ENCODE data around the gene ARPC5L.

The ARPC5L gene

DNA sequence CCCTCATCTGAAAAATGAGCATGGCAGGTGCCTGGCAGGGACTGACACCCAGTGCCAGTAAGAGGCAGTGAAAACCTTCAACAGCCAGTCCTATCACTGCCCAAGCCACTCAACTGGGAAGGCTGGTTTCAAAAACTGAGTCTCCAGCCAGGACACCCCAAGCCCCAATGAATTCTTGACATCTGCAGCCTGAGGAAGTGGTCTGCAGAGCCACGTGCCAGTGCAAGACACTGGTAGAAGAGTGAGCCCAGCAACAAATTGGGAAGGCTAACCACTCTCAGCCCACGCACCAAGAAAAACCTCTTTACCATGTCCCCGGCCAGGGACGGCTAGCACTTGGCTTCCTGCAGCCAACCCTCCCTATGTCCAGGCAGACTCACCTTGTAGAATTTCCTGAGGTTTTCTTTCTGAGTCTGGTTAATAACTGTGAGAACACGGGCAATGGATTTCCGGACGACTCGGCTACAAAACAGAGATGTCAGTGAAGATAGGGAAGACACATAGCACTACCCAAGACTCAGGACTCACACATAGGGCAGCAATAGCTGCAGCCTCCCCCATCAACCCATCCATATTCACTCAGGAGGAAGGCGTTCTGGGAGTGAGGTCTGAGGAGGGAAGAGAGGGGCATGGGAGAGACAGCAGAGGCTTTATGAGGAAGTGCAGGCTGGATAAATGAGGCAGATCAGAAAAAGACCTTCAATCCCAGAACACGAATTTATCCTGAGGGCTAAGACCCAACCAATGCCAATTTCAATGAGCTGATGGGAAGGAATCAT, 1.9 kb upstream of the ARPC5L start:
- FAIRE-seq: no peak
- no peak for DNase-seq (ENCODE audit: extremely low spot score, insufficient read length, low read depth)

GRCh38 chr9:124860582-124861341, 1.2 kb upstream of the ARPC5L start:
- DNase-seq (ENCODE audit: extremely low spot score, insufficient read length, low read depth) (no peak), FAIRE-seq (no peak)

DNA sequence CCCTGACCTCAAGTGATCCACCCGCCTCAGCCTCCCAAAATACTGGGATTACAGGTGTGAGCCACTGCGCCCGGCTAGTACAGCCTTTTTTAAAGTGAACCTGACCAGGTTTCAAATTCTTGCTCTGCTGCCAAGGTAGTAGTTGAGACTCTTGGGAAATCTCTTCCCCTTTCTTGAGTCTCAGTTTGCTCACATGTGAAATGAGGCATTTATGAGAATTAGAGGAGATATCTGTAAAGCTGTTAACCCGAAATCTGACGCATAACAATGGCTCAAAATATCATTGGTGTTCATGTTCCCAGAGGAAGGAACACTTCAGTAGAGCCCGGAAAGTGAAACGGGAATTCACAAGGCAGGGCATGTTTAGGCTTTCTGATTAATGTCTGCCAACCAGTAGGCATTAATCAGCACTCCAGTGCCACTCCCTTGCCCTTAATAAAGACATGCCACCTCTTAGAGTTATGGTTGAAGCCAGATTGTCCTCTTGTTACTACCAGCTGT, 1.5 kb downstream of the ARPC5L start:
- DNase-seq (ENCODE audit: extremely low spot score, insufficient read length, low read depth): no peak

DNA sequence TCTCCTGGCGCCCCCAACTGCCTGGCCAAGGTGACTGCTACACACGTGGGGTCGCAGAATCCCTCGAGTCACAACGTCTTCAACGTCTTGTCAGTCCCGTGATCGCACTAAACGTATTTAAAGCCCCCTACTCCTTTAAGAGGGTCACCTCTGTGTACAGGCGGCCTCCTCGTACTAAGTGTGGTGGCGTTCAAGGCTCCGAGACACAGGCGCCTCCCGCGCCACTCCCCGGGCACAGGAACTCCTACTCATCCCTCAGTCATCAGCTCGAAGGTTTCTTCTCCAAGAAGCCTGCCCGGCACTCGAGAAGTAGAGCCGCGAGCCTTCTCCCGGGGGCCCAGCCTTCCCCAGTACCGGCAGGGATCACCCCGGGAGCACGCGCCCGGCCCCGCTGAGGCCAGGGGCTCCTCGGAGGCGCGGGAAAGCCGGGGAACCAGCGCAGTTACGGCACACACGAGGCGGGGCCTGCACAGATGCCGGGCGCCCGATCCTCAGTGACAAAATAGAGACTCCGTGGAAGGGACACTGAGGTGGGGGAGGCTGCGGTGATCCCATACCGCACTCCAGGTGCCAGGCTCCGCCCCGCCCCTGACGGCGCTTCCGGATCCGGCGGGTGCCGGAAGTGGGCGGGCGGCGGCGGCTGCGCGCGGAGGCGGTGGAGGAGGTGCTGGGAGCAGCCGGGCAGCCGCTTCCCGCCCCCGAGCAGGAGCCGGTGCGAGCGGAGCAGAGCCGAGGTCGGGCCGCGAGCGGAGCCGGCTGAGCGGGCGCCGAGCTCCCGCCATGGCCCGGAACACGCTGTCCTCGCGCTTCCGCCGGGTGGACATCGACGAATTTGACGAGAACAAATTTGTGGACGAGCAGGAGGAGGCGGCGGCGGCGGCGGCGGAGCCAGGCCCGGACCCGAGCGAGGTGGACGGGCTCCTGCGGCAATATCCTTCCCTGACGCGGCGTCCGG, 6.9 kb downstream of the ARPC5L start:
- FAIRE-seq (peak; percentile 64), DNase-seq (ENCODE audit: extremely low spot score, insufficient read length, low read depth) (peak; percentile 87)

More for the DNA sequence above, 1.5 kb downstream of the ARPC5L start:
- no peak for FAIRE-seq

DNA sequence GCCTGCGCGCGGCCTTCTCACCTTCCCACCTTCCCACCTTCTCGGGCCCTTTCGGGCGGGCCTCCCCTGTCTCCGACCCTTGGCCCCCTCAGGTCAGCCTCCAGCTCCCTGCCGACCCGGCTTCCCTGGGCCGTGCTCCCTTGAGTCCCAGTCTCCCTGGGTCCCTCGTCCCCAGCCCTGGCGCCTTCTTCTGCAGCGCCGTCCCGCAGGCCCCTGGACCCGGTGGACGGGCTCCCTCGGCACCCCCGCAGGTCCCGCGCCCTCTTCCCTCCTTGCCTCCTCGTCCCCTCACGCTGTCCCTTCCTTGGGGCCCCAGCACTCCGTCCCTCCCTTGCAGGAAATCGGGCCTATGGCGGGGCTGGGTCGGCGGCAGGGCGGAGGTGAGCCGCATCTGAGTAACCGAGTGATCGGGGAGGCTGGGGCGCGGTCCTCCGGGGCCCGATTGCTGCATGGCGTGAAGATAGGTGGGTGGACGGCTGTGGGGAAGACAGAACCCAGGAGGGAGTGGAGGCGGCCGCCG, 7.6 kb downstream of the ARPC5L start:
- no peak for FAIRE-seq
- no peak for DNase-seq (ENCODE audit: extremely low spot score, insufficient read length, low read depth)

DNA sequence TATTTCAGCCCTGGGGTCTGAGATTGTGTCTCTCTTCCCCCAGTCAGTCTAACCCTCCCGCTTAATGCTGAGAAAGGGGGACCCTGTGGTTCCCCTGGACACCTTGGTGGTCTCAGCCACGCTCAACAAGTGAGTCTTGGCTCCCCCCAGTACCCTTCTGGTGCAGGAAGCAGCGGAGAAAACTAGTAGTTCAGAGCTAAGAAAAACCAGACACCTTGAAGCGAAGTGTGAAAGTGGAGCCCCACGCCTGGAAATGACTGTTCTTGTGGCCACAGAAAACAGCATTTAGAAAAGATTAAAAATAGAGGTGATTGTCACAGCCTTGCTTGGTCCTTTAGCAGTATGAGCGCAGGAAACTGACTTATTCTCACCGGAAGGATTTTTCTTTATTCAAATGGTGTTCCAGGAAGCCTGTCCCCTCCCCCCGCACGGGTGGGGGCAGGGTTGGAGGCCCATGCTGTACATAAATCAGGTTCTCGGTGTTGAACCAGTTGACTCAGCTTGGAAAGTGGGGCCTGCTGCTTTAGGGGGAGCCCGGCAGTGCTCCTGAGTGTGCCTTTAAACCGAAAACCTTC, 8.1 kb downstream of the ARPC5L start:
- no peak for DNase-seq (ENCODE audit: extremely low spot score, insufficient read length, low read depth)
- peak; percentile 82 for FAIRE-seq

DNA sequence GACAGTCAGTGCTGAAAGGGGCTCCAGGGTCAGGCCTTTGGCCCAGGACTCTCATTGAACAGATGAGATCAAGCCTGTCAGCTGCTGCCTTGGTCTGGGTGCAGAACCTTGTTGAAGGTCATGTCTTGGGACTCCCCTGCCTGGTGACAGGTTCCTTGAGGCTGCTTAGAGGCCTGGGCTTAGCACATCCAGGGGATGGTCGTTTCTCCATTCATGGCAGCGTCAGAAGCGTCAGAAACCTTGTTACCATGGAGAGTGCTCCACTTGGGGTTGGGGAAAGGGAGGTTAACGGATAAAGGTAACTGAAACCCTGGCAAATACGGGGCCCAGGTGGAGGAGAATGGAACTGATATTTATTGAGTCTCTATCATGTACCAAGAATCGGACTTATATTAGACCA, 8.8 kb downstream of the ARPC5L start:
- no peak for FAIRE-seq
- DNase-seq (ENCODE audit: extremely low spot score, insufficient read length, low read depth): no peak

DNA sequence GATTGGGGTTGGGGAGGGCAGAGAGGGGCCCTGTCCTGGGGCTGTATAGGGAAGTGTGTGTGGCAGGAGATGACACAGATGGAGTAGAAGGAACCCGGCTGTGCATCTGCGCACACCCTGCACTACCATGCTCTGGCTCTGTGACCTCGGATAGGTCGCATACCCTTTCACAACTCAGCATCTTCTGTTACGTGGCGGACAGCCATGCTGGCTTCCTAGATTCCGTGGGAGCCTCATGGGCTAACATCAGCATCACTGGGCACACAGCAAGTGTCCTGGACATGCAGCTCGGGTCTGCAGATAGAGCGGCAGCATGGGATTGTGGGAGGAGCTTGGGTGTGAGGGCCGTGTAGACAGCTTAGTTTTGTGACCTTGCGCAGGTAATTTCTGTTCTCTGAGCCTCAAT, 9.2 kb downstream of the ARPC5L start:
- FAIRE-seq (peak; percentile 33), DNase-seq (ENCODE audit: extremely low spot score, insufficient read length, low read depth) (no peak)

DNA sequence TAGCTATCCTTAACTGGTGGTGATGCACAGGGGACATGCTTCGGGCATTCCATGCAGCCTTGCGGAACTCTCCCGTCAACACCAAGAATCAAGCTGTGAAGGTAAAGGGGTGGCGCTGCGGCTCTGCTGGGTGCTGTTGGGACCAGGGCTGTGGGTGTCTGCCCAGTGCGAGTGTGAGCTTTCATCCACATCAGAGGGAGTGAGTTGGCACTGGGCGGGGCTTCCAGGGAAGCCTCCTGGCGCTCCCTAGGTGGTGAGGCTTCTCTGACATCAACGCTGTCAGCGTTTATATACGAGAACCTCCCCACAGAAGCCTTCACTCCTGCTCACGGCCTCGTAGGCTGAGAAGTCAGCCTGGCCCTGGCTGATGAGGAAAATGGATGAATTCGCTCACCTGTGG, 11.7 kb downstream of the ARPC5L start:
- DNase-seq (ENCODE audit: extremely low spot score, insufficient read length, low read depth): no peak

GRCh38 chr9:124875501-124875900, 13.6 kb downstream of the ARPC5L start:
- no peak for DNase-seq (ENCODE audit: extremely low spot score, insufficient read length, low read depth)
- no peak for FAIRE-seq

More for the DNA sequence above, 11.7 kb downstream of the ARPC5L start:
- no peak for FAIRE-seq

DNA sequence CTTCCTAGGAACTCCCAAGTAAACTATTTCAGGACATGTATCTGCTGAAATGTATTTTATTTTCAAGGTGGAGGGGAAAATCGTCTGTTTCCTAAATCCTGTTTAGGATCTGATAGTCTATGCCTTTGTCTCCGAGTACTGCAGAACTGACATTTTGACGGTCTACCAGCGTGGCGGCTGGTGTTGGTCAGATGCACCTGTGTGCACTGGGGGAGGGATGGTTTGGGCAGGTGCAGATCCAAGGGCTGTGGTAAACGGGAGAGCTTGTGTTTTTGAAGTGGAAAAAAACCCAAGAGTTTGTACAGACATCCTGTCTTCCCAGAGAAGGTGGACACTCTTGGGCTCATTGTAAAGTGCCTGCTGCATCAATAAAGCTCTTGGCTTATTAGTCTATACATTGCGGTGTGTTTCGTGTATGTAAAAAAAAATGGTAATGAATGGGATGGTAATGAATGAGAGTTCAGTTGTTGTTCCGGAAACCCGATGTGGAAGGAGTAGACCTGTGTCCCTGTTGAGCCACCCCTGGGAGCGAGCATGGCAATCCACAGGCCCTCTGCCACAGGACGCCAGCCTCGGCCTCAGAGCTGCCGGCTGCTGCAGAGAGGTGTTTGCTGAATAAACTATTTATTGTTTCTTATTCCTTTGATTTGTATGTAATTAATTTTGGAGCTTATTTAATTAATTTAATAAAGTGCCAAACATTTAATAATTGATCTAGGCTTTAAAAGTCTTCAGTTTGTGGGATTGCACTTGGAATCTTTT, 15.3 kb downstream of the ARPC5L start:
- FAIRE-seq: no peak
- DNase-seq (ENCODE audit: extremely low spot score, insufficient read length, low read depth): no peak

GRCh38 chr9:124878021-124878420, 16.1 kb downstream of the ARPC5L start:
- FAIRE-seq: no peak

GRCh38 chr9:124878518-124878917, 16.6 kb downstream of the ARPC5L start:
- DNase-seq (ENCODE audit: extremely low spot score, insufficient read length, low read depth) (no peak), FAIRE-seq (no peak)

More at GRCh38 chr9:124878021-124878420, 16.1 kb downstream of the ARPC5L start:
- DNase-seq (ENCODE audit: extremely low spot score, insufficient read length, low read depth): no peak

DNA sequence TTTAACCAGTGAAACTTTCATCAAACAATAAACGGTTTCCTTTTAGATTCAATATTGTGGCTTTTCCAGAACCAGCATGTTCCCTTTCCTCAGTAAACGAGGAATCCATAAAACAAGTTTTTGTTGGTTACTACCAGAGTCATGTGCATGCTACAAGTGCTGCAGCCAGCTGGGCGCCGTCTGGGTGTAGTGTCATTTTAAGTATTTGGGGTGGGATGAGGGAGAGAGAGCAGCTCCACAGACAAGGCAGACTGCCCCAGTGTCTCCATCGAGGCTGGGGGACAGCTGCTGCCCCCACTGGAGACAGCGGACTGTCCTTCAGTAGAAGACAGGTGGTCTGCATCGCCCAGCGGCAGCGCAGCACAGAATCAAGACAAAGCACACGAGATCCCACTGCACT, 17.3 kb downstream of the ARPC5L start:
- FAIRE-seq (no peak), DNase-seq (ENCODE audit: extremely low spot score, insufficient read length, low read depth) (no peak)

- DNase-seq (ENCODE audit: extremely low spot score, insufficient read length, low read depth) (no peak), FAIRE-seq (no peak)
Measured at GRCh38 chr9:124880501-124880900, 18.6 kb downstream of the ARPC5L start.

DNA sequence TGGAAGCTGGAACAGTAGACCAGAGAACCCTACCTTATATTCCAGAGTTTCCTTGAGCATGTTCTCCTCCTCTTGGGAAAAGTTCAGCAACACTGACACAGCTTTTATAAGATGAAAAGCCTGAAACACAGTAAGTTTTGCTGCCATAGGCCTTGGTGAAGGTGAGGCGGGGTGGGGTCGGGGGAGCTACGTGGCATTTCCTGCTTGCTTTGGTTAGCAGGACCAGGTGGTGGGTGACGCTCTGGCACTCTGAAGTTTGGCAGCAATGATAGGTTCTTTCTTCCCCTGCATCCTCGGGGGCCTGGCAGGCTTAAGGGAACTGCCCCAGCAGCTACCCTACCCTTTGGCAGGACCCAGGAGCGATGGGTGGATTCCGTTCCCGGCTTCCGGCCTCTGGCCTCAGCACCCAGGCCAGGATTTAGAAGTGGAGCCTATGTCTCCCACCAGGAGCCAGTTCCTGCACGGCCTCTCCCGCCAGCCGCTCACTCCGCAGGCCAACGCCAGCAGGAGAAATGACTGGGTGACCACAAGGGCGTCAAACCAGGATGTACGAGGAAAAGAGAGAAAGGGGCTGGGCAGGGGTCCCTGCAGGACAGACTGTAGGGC, 19.3 kb downstream of the ARPC5L start:
- FAIRE-seq (no peak), DNase-seq (ENCODE audit: extremely low spot score, insufficient read length, low read depth) (no peak)

- no peak for DNase-seq (ENCODE audit: extremely low spot score, insufficient read length, low read depth)
- FAIRE-seq: no peak
Measured at GRCh38 chr9:124882231-124882630, 20.3 kb downstream of the ARPC5L start.

DNA sequence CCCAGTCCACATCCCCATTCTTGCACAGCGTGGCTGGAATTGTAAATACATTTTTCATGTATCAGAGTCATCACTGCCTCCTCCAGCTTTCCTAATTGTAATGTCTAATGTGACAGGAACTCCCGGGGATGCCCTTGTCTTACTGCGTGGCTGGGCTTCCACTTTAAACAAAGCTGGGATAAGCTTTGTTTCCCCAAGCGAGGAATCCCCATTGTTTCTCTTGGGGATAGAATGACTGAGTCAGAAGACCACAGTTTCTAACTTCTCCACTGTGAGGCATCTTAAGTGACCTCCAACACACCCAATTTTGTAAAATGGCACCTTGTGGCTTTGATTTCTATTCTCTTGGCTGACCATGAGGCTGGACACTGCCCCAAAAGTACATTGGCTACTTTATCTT, 22.4 kb downstream of the ARPC5L start:
- DNase-seq (ENCODE audit: extremely low spot score, insufficient read length, low read depth): no peak
- no peak for FAIRE-seq

Measured in GM18507 (cell line).